Muscle of arm (tissue), 12 donors: ENCODE measurements around the gene LRFN5. TPM values are rescaled to one million over a fixed set of nuclear protein-coding genes. Genes with fewer than 3 reads are reported as not detected.

Experiments used
- DNase-seq: peaks from one replicate; pipeline ENCODE4 v3.0.0-alpha.2; 2013
- polyA plus RNA-seq, 12 donors: library from polyadenylated mRNA; unstranded; fragments of 120-200 nt; gene quantifications; one replicate each; pipeline ENCODE4 v1.2.1, GENCODE V29; 2013; ENCODE audit not compliant: insufficient read length in 12 of 12

LRFN5 gene
- polyA plus RNA-seq, 12 donors, result 4.6 to 22.4 (median 8.9) TPM; not detected in 1

GRCh38 chr14:41766772-41767171, 160.1 kb downstream of the LRFN5 start:
- DNase-seq, result no peak

DNA sequence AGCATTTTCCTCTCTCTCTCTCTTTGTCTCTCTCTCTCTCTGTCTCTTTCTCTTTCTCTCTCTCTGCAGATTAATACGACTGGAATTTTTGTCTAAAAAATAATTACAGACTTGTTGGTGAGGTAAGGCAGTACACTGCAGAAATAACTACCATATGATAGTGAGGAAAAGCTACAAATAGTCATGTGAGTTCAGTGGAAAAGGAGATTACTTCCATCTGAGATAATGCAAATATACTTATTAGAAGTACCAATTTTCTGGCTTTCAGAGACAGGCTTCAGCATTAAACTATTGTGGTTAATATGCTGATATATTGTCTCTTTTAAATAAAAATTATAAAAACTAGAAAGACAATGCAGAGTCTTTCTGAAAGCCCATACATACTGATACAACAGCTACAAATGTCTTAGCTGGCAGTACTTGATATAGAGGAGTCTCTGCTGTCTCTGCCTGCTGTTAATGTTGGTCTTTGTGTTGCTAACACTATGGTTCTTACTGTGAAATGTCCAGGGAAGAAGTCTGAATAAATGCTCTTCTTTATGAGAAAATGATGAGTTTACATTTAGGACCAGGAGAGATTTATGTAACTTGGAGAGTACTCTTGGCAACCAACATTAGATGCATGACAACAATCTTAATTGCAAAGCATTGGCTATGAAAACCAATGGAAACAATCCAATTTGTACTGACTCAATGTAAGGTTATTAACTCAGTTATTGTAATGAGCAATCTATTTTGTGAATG, 167.0 kb downstream of the LRFN5 start:
- DNase-seq, result peak; percentile 31

- no peak for DNase-seq
These were observed 175.8 kb downstream of the LRFN5 start for GRCh38 chr14:41782511-41782910.

- no peak for DNase-seq
These were observed 176.7 kb downstream of the LRFN5 start for GRCh38 chr14:41783403-41783802.

DNA sequence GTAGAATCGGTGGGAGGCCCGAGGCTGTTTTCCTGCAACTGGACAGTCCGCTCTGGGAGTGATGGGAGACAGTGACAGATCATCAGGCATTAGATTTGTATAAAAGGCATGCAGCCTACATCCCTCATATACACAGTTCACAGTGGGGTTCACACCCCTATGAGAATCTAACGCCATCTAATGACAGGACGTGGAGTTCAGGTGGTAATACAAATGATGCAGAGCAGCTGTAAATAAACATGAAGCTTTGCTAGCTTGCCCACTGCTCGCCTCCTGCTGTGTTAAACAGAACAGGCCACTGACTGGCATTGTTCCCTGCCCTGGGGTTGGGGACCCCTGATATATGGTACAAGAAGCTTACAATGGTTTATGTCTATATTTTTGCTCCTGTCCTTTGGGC, 179.0 kb downstream of the LRFN5 start:
- no peak for DNase-seq

DNA sequence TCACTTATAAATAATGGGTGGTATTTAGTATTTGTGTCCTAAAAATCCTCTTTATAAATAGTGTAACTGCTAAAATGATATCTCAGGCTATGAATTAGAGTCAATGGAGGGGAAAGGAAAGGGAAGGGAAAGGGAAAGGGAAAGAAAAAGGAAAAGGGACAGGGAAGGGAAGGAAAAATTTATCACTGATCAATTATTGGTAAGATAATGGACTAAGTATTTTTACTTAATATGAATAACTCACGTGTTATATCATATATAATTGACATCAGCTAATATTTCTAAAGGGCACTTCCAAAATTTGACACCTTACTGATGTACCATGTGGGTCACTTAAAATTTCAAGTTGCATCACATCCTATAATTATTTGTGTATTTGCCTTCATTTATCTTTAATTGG, 193.1 kb downstream of the LRFN5 start:
- DNase-seq, result no peak

DNA sequence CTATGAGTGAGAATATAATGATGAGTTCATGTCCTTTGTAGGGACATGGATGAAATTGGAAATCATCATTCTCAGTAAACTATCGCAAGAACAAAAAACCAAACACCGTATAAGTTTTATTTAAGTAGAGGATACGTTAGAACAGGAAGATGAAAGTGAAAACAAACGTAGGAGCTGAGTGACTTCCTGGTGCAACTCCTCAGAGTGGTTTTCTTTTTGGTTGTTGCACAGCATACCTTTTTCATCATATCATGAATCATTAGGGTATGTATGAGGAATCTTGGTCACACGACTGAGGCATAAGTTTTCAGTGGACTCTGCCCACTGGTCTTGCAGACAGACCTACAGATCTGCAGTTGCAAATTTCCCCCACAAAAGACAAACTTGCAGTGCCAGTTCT, 199.0 kb downstream of the LRFN5 start:
- DNase-seq, result no peak

- no peak for DNase-seq
These were observed 199.8 kb downstream of the LRFN5 start for GRCh38 chr14:41806366-41806975.

DNA sequence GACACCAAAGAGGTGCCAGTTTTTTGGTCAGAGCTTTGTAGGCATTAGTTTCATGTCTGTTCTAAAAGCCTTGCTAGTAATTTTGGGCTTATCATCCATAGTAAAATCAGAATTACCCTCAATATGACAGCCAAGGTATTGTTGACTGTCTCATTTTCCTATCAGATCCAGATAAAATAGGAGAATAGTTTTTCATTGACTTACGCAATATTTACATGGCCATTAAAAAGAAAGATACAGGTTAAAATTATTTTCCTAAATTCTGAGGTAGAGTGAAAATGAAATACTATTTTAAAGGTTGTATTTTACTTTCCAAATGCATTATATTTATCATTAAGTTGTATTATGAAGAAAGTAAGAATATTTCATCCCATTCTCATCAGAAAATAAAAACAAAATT, 203.7 kb downstream of the LRFN5 start:
- DNase-seq, result no peak

DNA sequence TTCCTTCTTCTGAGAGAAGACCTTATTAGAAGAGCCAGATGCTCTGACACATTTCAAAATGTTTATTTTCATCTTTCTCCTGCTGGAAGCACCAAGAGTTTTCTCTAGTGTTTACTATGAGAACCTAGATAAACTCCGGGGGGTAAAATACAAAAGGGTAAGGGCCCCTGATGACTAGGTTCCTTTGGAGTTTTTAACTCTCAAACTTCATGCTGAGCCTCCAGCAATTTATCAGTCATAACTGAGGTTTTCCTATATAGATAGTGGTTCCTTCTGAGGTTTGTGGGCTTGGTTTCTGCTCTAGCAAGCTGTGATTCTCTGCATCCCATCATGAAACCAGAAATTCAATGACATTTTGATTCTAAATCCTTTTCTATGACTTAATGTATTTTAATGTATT, 210.9 kb downstream of the LRFN5 start:
- no peak for DNase-seq

- DNase-seq, result no peak
These were observed 217.8 kb downstream of the LRFN5 start for GRCh38 chr14:41824441-41824840.

DNA sequence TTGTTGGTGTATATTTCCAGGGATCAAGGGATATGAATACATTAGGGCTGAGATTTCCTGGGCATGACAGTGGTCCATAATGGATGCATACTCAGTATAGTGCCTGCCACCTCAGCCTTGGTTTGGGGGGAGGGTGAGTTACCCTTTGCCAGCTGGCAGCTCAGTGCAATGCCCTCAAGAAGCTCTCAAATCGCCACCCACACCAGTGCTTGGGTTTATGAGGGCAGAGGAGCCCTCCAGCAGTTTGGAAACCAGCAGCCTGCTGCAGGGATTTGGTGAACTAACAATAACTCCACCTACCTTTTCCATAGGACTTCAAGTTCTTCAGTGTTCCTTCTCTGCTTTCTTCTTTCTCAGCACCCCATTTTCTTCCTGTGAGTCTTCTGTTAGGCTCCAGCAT, 218.9 kb downstream of the LRFN5 start:
- no peak for DNase-seq

- no peak for DNase-seq
These were observed 224.2 kb downstream of the LRFN5 start for GRCh38 chr14:41830714-41831406.

GRCh38 chr14:41839661-41840060, 233.0 kb downstream of the LRFN5 start:
- no peak for DNase-seq

- DNase-seq, result no peak
These were observed 252.7 kb downstream of the LRFN5 start for GRCh38 chr14:41859336-41859735.

- DNase-seq, result peak; percentile 25
These were observed 253.9 kb downstream of the LRFN5 start for GRCh38 chr14:41860586-41860985.

- no peak for DNase-seq
These were observed 259.2 kb downstream of the LRFN5 start for GRCh38 chr14:41865894-41866293.

GRCh38 chr14:41868396-41868795, 261.7 kb downstream of the LRFN5 start:
- no peak for DNase-seq

GRCh38 chr14:41872931-41873685, 266.4 kb downstream of the LRFN5 start:
- DNase-seq, result peak; percentile 58

GRCh38 chr14:41873686-41874317, 267.1 kb downstream of the LRFN5 start:
- peak; percentile 71 for DNase-seq

DNA sequence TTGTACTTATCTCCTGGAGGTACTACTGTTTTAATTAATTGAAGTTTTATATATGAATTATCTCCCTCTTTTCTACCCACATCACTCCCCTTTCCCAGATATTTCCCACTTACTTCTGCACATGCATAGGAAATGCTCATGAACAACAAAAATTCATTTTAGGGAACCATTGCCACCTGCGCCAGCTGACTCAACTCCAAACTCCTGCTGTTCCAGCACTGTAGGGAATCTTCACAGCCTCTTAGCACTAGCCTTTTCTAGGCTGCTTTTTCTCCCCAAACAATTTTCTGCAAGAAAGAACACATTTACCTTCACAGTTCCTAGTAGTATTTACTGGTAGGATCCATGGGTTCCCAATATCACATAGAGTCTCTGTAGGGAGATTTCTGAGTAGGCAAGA, 268.4 kb downstream of the LRFN5 start:
- DNase-seq, result no peak

GRCh38 chr14:41878321-41878720, 271.6 kb downstream of the LRFN5 start:
- DNase-seq, result no peak
